ENCODE results near the gene RAI14.
"Not testable (repeated sequence)": the region's sequence is repeated elsewhere in the genome, so short reads cannot be mapped to it uniquely, and the experiment has no call there.

Gene RAI14

DNA sequence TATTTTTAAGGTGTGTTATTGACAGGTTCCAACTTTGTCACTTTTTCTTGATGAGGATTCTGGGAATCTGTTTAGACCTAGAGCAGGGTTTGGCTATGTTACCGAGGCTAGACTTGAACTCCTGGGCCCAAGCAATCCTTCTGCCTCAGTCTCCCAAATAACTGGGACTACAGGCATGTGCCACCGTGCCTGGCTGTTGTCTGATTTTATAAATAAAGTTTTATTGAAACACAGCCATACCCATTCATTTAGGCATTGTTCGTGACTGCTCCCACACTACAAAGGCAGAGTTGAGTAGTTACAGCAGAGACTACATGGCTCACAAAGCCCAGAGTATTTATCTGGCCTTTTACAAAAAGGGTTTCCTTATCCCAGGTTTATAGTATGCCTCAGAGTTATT lies 102.4 kb downstream of the RAI14 start:
- no peak for DNase-seq (ENCODE audit: low read depth in 1 of 2, low spot score in 1 of 2)

DNA sequence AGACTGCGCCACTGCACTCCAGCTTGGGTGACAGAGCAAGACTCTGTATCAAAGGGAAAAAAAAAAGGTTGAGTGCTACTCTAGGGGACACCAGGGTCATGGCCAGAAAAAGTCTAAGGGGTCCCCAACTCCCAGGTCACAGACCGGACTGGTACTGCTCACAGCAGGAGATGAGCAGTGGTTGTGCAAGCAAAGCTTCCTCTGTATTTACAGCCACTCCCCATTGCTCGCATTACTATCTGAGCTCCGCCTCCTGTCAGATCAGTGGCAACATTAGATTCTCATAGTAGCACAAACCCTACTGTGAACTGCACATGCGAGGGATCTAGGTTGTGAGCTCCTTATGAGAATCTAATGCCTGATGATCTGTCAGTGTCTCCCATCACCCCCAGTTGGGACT lies 103.1 kb downstream of the RAI14 start:
- DNase-seq (ENCODE audit: low read depth in 1 of 2, low spot score in 1 of 2), result not testable (repeated sequence)

DNA sequence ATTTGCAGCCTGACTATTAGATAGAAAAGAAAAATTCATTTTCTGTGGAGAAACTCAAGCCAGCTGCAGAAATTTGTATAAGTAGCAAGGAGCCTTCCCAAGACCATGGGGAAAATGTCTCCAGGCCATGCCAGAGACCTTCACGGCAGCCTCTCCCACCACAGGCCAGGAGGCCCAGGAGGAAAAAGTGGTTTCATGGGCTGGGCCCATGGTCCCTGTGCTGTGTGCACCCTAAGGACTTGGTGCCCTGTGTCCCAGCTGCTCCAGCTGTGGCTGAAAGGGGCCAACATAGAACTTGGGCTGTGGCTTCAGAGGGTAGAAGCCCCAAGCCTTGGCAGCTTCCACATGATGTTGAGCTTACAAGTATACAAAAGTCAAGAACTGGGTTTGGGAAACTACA lies 109.5 kb downstream of the RAI14 start:
- DNase-seq (ENCODE audit: low read depth in 1 of 2, low spot score in 1 of 2), result no peak

DNA sequence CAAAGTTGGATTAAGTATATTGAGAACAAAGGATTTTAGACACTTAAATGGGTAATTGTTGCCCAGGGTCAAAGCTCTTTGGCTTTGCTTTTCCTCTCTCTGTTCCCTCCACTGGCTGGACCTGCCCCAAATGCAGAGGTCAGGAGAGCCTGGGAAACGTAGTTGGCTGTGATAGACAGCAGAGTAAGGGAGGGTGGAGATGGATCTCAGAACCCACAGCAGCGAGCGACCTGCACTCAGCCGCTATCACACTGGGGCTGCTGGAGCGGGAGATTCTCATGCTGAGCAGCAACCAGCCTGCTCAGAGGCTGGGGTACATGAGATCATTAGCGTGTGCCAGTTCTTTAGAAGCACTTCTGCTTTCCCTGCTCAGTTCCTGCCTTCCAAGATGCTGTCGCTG lies 111.1 kb downstream of the RAI14 start:
- DNase-seq (ENCODE audit: low read depth in 1 of 2, low spot score in 1 of 2), result no peak

DNA sequence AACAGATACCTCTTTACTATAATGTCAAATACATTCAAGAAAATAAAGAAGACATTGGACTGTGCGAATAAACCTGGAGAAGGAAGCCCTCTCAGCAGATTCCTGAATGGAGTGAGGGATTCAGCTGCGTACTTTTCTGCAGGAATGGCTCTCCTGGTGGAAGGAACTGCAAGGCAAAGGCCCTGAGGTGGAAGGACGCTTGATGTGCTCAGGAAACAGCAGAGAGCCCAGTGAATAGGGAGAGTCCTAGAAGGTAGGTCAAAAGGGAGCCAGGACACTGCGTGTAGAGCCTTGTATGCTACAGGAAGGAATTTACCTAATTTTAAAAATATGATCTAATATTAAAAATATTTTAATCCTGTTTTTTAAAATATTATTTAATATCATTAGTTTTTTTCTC lies 114.4 kb downstream of the RAI14 start:
- DNase-seq (ENCODE audit: low read depth in 1 of 2, low spot score in 1 of 2), result no peak

DNA sequence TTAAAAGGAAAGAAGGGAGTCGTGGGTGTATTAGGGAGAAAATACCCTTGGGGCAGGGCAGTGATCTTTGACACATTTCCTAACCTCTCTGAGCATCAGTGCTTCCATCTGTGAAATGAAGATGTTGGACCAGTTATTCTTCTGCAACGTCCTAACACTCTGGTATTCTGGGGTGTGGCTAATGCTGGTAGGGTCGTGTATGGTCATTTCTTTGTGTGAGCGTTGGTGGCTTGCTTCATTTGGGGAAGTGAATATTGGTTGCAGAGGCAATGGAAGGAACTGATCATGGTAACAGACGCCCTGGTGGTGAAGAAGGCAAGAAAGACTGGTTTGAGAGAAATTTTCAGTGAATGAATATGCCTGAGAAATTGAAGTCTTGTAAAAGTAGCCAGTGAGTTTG lies 114.9 kb downstream of the RAI14 start:
- no peak for DNase-seq (ENCODE audit: low read depth in 1 of 2, low spot score in 1 of 2)

DNA sequence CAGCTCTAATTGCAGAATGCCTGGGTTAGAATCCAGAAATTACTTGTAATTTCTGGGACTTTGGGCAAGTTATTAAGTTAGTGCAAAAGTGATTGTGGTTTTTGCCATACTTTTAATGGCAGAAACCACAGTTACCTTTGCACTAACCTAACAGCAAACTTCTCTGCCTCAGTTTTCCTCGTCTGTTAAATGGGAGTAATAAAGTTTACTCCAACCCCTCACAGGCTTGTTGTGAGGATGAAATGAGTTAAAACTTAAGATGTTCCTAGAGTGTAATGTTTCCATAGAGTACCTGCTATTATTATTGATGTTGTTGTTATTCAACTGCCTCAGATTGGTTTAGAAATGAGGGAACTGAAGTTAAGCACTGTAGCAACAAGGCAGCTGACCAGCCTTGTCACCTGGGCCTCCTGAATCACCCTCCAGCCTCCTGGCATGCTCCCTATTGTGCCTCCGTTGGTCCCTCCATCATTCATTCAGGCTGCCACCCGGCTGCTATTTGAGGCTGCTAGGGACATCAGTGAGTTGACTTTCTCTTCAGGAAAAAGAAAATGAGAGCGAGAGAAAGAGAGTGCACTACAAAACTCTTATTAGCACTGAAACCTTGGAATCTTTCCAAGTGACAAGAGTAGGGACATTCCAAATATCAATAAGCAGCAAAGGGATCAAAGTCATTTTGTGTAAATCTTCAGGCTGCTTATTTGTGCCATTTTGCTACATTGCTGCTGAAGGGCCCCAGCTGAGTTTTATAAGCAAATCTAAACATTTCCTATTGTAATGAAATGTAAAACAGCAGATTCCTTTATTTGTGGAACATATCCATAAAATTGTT lies 116.4 kb downstream of the RAI14 start:
- no peak for DNase-seq (ENCODE audit: low read depth in 1 of 2, low spot score in 1 of 2)

DNA sequence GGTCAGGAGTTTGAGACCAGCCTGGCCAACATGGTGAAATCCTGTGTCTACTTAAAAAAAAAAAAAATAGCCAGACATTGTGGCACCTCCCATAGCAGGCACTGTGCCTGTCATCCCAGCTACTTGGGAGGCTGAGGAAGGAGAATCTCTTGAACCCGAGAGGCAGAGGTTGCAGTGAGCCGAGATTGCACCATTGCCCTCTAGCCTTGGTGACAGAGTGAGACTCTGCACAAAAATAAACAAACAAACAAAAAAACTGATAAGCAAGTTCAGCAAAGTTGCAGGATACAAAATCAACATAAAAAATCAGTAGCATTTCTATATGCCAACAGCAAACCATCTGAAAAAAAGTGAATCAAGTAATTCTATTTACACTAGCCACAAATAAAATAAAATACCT lies 118.0 kb downstream of the RAI14 start:
- DNase-seq (ENCODE audit: low read depth in 1 of 2, low spot score in 1 of 2), result no peak

DNA sequence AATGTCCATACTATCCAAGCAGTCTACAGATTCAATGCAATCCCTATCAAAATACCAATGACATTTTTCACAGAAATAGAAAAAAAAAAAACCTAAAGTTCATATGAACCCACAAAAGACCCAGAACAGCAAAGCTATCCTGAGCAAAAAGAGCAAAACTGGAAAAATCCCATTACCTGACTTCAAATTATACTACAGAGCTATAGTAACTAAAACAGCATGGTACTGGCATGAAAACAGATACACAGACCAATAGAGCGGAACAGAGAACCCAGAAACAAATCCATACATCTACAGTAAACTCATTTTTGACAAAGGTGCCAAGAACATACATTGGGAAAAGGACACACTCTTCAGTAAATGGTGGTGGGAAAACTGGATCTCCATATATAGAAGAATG lies 118.5 kb downstream of the RAI14 start:
- not testable (repeated sequence) for DNase-seq (ENCODE audit: low read depth in 1 of 2, low spot score in 1 of 2)

DNA sequence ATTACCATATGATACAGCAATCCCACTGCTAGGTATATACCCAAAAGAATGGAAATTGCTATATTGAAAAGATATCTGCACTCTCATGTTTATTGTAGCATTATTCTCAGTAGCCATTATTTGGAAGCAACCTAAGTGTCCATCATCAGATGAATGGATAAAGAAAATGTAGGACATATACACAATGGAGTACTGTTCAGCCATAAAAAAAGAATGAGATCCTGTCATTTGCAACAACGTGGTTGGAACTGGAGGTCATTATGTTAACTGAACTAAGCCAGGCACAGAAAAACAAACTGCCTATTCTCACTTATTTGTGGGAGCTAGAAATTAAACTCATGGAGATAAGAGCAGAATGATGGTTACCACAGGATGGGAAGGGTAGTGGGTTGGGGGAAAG lies 119.8 kb downstream of the RAI14 start:
- DNase-seq (ENCODE audit: low read depth in 1 of 2, low spot score in 1 of 2), result no peak

DNA sequence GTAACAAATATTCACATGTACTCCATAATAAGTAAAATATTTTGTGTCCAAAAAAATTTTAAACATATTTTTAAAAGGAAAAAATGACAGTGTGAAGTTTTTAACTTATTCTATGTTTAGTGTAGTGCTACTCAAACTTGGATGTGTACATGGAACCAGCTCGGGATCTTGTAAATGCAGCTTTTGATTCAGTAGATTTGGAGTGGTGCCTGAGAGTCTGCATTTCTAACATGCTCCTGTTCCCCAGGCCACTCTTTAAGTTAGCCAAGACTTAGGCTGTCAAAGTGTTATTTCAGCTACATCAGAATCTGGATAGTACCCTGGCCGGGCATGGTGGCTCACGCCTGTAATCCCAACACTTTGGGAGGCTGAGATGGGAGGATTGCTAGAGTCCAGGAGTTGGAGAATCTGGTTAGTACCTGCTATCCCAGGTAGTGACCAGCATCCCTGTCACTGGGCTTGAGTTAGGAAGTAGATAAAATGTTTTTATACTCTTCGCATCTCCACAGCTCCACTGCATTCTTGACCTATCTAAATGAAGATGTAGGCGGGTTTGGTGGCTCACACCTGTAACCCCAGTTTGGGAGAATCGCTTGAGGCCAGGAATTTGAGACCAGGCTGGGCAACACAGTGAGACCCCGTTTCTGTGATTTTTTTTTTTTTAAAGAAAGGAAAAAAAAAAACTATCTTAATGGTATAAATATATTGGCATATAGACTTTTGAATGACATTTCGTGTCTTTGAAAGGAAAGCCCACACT lies 122.1 kb downstream of the RAI14 start:
- no peak for DNase-seq (ENCODE audit: low read depth in 1 of 2, low spot score in 1 of 2)

DNA sequence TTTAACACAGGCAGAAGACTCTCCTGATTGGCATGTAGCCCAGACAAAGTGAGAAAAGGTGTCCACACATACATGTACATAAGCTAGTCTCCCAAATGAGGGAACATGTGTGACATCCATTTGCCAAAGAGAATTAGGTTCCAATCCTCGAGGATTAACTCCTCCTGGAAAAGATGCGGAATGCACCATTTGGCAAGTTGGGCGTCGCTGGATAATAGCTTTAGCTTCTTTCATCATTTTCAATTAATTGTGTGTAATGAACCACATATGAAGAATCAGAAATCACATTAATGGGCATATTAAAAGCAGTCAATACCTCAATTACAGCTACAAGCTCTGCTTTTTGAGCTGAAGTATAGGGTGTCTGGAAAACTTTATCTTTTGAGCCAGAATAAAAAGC lies 127.8 kb downstream of the RAI14 start:
- DNase-seq (ENCODE audit: low read depth in 1 of 2, low spot score in 1 of 2), result not testable (repeated sequence)

DNA sequence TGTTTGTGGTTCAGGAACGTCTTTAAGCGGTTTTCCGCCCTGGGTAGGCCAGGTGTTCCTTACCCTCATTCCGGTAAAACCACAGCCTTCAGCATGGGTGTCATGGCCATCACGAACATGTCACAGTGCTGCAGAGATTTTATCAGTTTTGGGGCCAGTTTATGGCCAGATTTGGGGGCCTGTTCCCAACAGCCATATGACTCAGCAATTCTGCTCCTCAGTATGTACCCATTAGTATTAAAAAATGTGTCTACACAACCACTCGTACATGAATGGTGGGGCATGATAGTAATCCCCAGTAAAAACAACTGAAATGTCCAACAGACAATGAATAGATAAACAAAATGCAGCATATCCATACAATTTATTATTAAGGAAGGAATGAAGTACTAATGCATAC lies 130.9 kb downstream of the RAI14 start:
- no peak for DNase-seq (ENCODE audit: low read depth in 1 of 2, low spot score in 1 of 2)

DNA sequence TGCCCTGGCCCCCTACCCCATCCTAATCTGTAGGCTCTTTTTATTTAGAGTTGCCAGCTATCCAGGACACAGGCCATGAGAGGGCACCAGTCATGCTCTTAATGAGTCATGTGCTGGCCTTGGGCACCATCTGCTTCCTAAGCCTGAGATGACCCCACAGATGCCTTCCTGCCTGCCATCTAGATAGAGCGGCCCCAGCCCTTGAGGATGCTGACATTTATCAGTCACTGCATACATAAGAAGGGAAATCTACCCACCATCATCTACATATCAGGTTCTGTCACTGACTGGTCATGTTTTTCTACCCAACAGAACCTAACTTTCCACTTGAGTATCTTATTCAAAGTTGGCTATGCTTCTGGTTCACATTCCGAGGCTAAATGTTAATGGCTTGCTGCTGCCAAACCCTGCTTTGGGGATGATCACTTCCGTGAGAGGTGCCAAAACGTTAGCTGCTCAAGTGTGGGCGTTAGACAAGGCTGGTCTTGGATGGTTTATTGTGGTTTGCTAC lies 132.9 kb downstream of the RAI14 start:
- no peak for DNase-seq (ENCODE audit: low read depth in 1 of 2, low spot score in 1 of 2)

DNA sequence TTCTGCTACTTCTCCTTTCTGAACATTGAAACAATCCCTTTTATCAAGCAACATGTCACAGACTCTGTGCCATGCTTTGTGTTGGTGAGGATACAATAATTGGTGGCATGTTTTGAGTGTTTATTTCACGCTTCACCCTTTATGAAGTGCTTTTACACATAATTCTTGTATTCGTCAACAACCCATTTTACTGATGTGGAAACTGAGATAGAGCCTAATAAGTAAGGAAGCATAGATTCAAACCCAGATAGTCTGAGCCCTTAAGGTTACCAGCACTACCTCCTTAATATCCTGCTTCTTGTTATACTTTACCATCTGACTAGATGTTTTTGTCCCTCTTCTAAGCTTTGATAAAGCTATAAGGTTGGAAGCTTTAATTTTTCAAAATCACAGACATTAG lies 133.5 kb downstream of the RAI14 start:
- DNase-seq (ENCODE audit: low read depth in 1 of 2, low spot score in 1 of 2), result no peak

DNA sequence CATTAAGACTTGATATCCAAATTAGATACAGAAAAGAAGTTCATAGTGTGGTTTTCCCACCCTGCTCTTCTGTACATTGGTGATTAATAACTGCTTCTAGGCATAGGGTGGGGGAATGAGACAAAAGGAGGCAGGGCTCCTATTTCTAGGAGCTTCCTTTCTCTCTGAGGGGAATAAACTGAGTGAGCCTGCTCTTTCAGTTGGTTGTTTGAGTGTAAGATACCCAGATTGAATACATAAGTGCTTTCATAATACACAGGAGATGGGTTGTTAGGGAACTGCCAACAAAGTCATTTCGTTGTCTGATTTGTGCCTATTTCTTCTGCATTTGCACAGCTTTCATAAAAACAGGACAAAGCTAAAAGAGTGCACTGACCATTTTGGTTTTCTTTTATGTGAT lies 133.9 kb downstream of the RAI14 start:
- no peak for DNase-seq (ENCODE audit: low read depth in 1 of 2, low spot score in 1 of 2)

DNA sequence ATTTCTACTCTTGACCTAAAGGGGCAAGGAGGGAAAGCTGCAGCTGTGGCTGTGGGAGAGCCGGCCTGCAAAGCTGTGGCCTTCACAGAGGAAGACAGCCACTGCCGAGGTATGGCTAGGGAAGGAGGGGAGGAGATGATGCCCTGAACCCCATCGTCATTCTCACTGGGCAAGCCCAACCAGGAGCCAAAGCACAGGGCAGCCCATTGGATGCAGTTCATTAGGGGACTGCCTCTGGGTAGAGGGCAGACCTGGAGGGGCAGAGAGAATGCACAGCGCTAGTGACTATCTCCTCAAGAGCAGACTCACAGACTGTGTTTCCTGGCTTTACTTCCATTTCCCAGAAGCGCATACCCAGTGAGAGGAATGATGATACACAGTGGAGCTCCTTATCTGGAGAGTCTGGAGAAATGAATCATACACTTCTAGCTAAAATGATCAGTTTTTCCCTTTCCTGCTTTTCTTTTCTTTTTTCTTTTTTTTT lies 135.7 kb downstream of the RAI14 start:
- no peak for DNase-seq (ENCODE audit: low read depth in 1 of 2, low spot score in 1 of 2)

DNA sequence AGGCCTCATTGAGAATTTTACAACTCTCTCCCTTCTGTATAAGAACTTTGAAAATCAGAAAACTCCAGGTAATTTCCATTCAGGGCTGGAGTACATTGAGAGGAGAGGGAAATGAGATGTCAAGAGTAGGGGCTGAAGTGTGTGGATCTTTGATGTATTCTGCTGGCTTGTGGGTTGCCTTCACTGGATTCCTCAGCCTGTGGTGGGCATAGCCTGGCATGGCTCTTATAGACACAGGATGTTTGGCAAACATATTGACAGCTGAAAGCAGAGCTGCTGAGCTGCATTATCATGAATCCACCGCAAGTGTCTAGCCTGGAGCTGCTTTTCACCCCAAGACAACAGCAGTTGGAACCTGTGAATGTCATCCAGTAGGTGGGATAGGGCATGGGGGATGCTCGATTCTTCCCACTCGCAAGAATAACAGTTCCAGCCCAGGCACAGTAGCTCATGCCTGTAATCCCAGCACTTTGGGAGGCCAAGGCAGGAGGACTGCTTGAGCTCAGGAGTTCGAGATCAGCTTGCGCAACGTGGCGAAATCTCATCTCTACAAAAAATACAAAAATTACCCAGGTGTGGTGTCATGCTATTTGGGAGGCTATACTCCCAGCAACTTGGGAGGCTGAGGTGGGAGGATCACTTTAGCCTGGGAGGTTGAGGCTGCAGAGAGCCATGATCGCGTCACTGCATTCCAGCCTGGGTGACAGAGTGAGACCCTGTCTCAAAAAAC lies 146.9 kb downstream of the RAI14 start:
- DNase-seq (ENCODE audit: low read depth in 1 of 2, low spot score in 1 of 2), result no peak

DNA sequence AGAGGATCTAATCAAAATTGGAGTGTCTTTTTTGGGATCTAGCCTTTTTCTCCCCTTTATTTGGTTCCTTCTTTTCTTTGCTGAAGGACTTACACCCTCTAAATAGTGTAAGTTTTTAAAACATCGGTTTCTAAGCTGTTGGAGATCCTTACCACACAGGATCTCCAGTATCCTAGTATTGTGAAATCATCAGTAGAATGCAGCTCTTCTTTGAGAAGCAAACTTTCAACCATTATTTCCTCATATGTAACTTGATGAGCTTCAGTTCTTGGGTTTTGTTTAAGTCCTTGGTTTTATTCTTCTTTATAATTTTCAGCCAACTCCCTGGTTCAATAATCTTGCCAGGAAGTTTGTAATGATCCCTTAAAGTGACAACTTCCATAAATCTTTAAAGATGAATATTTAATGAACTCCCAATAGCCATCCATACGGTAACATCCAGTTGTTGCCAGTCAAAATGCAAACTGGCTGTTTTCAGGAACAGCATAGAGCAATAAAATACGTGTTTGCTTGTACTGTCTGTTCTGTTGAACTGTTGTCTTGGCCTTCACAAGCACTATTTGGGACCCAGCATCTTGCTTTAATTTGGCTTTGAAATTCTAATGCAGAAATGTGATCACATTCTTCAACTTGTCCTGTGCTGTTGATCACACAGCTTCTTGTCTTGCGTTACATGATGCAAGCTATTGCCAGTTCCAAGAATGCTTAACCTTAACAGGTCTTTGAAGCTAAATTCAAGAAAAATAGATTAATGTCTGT lies 148.0 kb downstream of the RAI14 start:
- no peak for DNase-seq (ENCODE audit: low read depth in 1 of 2, low spot score in 1 of 2)

DNA sequence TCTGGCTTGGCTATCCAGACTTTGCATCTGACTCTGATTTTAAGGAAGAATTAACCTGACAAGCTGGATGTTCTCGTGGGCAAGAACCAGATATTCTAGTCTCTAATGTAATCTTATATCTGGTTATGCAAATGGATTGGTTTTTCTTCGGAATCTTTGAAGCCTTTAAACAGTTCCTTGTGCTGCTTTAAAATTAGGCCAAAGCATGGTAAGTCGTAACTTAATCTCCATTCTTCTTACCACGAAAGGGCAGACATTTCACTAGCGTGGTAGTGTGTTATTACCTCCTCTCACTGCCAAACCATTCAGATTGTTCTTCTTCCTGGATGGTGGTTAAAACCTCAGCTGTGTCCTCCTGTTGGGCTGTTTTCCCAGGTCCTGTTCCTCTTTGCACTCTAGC lies 148.8 kb downstream of the RAI14 start:
- DNase-seq (ENCODE audit: low read depth in 1 of 2, low spot score in 1 of 2), result no peak

DNA sequence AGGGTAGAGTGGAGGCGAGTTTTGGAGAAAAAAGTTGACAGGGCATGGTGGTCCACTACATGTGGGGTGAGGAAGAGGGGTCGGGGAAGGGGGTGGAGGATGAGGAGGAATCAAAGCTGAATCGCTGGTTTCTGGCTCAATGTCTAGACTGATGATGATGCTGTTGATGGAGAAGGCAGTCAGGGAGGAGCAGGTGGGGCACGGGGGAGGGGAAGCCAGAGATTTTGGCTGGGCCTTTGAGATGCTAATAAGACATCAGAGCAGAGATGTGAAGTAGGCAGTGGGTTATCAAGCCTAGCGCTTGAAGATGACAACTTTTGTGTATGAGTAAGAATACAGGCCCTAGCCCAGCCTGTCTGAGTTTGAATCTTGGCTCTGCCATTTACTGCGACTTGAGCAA lies 150.4 kb downstream of the RAI14 start:
- no peak for DNase-seq (ENCODE audit: low read depth in 1 of 2, low spot score in 1 of 2)
